OCI-LY7 (cell line): ENCODE results near the gene C1orf210. TPM values are rescaled to one million over a fixed set of nuclear protein-coding genes. Genes with fewer than 3 reads are reported as not detected.

Experiments
- BruUV-seq: library from RNA; stranded (reverse); fragments of 400-500 nt; replicated peaks from 2 replicates; lab custom pipeline; 2021; lab: Mats Ljungman, UMichigan
- CTCF ChIA-PET: fragments of 300-600 bp; sonication (Branson Sonifier 250); formaldehyde crosslinking; loops from one replicate; lab custom pipeline; 2022; ENCODE audit warnings: antibody characterized with exemption; ENCODE audit not compliant: unreplicated experiment; lab: Charles Lee
- POLR2A ChIA-PET: fragments of 300-600 bp; sonication (Branson Sonifier 250); formaldehyde crosslinking; loops from one replicate; lab custom pipeline; 2022; ENCODE audit warnings: antibody characterized with exemption; lab: Charles Lee
- DNase-seq: peaks from one replicate; pipeline ENCODE4 v3.0.0-alpha.2; 2015; ENCODE audit warnings: low spot score
- H2AFZ ChIP-seq: fragments of 200-600 bp; sonication (generic), shearing (Covaris generic); 2 replicates; pipeline ENCODE4 v1.6.1; 2014; ENCODE audit warnings: mild to moderate bottlenecking, antibody characterized with exemption, low read length, moderate library complexity
- H3K27ac ChIP-seq: fragments of 200-600 bp; sonication (generic); 2 replicates; pipeline ENCODE4 v1.5.1; 2014; ENCODE audit warnings: mixed run types, low read depth, mild to moderate bottlenecking, moderate library complexity, low read length, inconsistent platforms; ENCODE audit not compliant: poor library complexity, severe bottlenecking
- H3K36me3 ChIP-seq: fragments of 200-600 bp; sonication (generic); 2 replicates; pipeline ENCODE4 v1.6.1; 2014; ENCODE audit warnings: mild to moderate bottlenecking, antibody characterized with exemption, low read length, moderate library complexity, mixed read lengths; ENCODE audit not compliant: insufficient read depth
- H3K4me1 ChIP-seq: fragments of 200-600 bp; sonication (generic); 2 replicates; pipeline ENCODE4 v1.5.1; 2014; ENCODE audit warnings: mild to moderate bottlenecking, low read length; ENCODE audit not compliant: insufficient read depth, poor library complexity, severe bottlenecking
- H3K4me2 ChIP-seq: fragments of 200-600 bp; sonication (generic); 2 replicates; pipeline ENCODE4 v1.6.1; 2014; ENCODE audit warnings: mild to moderate bottlenecking, low read length
- H3K4me3 ChIP-seq: fragments of 200-600 bp; sonication (generic); 2 replicates; pipeline ENCODE4 v1.5.1; 2014; ENCODE audit warnings: mild to moderate bottlenecking, low read depth, low read length; ENCODE audit not compliant: poor library complexity, severe bottlenecking
- H3K79me2 ChIP-seq: fragments of 200-600 bp; sonication (generic); 2 replicates; pipeline ENCODE4 v1.6.1; 2016; ENCODE audit warnings: low read depth, mild to moderate bottlenecking, low read length, moderate library complexity, mixed read lengths; ENCODE audit not compliant: insufficient read depth
- H3K9me2 ChIP-seq: fragments of 200-600 bp; sonication (generic); 2 replicates; pipeline ENCODE4 v1.6.1; 2016; ENCODE audit warnings: mild to moderate bottlenecking, low read length, mixed read lengths; ENCODE audit not compliant: insufficient read depth
- H3K9me3 ChIP-seq: fragments of 200-600 bp; sonication (generic); 2 replicates; pipeline ENCODE4 v1.6.1; 2014; ENCODE audit warnings: mild to moderate bottlenecking, mixed run types, low read length, mixed read lengths
- H4K20me1 ChIP-seq: fragments of 200-600 bp; sonication (generic); 2 replicates; pipeline ENCODE4 v1.6.1; 2014; ENCODE audit warnings: mild to moderate bottlenecking, antibody characterized with exemption, low read length, moderate library complexity, mixed read lengths; ENCODE audit not compliant: insufficient read depth
- CTCF ChIP-seq: fragments of 200-600 bp; sonication (generic); conservative IDR thresholded peaks from 2 replicates; pipeline ENCODE4 v1.5.1; 2014; ENCODE audit warnings: mild to moderate bottlenecking, antibody characterized with exemption, low read length, moderate library complexity, mixed read lengths
- EZH2phosphoT487 ChIP-seq: fragments of 200-600 bp; sonication (generic); IDR thresholded peaks from 2 replicates; pipeline ENCODE4 v1.6.1; 2018; ENCODE audit warnings: low read depth, borderline replicate concordance, mild to moderate bottlenecking, mixed run types, antibody characterized with exemption, low read length, moderate library complexity, mixed read lengths
- intact Hi-C: fragments of 100-400 bp; cut with micrococcal nuclease; formaldehyde crosslinking; loops from one replicate; pipeline ENCODE4 v1.10.0; 2022; ENCODE audit not compliant: unreplicated experiment
- total RNA-seq, 2 experiments: library from RNA; depleted of rRNA in 1 of 2; stranded (reverse); fragments of >200 nt in 1 of 2; shearing (Covaris generic) in 1 of 2; gene quantifications; 2 replicates each; pipeline ENCODE4 v1.2.3, GENCODE V29; 2014 to 2022

Gene C1orf210
- total RNA-seq, 2 experiments from 2014 or later, result not detected

- ChIA-PET CTCF (no interaction called here), POLR2A (interaction anchor here (0.6 to 0.7 kb wide), 2 partner anchors 29 to 47 kb away, joined by 3 to 4 read pairs; no protein-coding TSS in a partner anchor)
- DNase-seq, result no peak
- Histone ChIP-seq H3K27ac (no peak overlapping the region), H3K36me3 (no peaks in the 10 kb centered on the region), H3K4me3 (no peak overlapping the region), H2AFZ (no peak overlapping the region), H3K79me2 (no peaks in the 10 kb centered on the region), H3K4me2 (no peak overlapping the region), H3K4me1 (no peaks in the 10 kb centered on the region), H4K20me1 (no peaks in the 10 kb centered on the region), H3K9me3 (peaks cover 3% of the 10 kb centered on the region), H3K9me2 (no peaks in the 10 kb centered on the region)
- intact Hi-C loops, result no loop called here
- TF ChIP-seq EZH2phosphoT487, result no peak
- TF ChIP-seq CTCF, result no peak
- no TSS peak for BruUV-seq
Observed at GRCh38 chr1:43252225-43252624, 33.2 kb downstream of the C1orf210 start.

GRCh38 chr1:43251024-43251423 lies 34.4 kb downstream of the C1orf210 start:
- Histone ChIP-seq H3K4me3 (no peak overlapping the region), H3K9me3 (peaks cover 13% of the 10 kb centered on the region), H3K4me2 (no peak overlapping the region), H3K79me2 (no peaks in the 10 kb centered on the region), H3K27ac (no peak overlapping the region), H3K9me2 (no peaks in the 10 kb centered on the region), H3K36me3 (no peaks in the 10 kb centered on the region), H2AFZ (no peak overlapping the region), H3K4me1 (no peaks in the 10 kb centered on the region), H4K20me1 (no peaks in the 10 kb centered on the region)
- ChIA-PET POLR2A (no interaction called here), CTCF (no interaction called here)
- no peak for DNase-seq
- intact Hi-C loops, result no loop called here
- TF ChIP-seq EZH2phosphoT487, result no peak
- no TSS peak for BruUV-seq

- ChIA-PET CTCF (no interaction called here), POLR2A (no interaction called here)
- no peaks in the 10 kb centered on the region for H3K4me1 ChIP-seq
- intact Hi-C loops, result no loop called here
- BruUV-seq, result no TSS peak
- H4K20me1 ChIP-seq, result no peaks in the 10 kb centered on the region
- H3K9me2 ChIP-seq, result no peaks in the 10 kb centered on the region
- H2AFZ ChIP-seq, result no peak overlapping the region
- no peak overlapping the region for H3K4me2 ChIP-seq
- DNase-seq, result no peak
- no peaks in the 10 kb centered on the region for H3K79me2 ChIP-seq
- peaks cover 13% of the 10 kb centered on the region for H3K9me3 ChIP-seq
- TF ChIP-seq CTCF, result no peak
- TF ChIP-seq EZH2phosphoT487, result no peak
- no peak overlapping the region for H3K27ac ChIP-seq
- no peak overlapping the region for H3K4me3 ChIP-seq
- H3K36me3 ChIP-seq, result no peaks in the 10 kb centered on the region
Observed at GRCh38 chr1:43250351-43250761, 35.0 kb downstream of the C1orf210 start.
